Sigmoid colon (tissue), 4 donors: ENCODE results near the gene KRT17.

ENCODE experiments used
- CTCF ChIP-seq, 4 experiments: fragments of 450-650 bp in 3 of 4; fragments of 200-600 bp in 1 of 4; IDR thresholded peaks; one replicate each; pipeline ENCODE4 v1.5.1; 2016 to 2019; ENCODE audit warnings: antibody characterized with exemption in 4 of 4, mild to moderate bottlenecking in 3 of 4, moderate library complexity in 2 of 4
- POLR2AphosphoS5 ChIP-seq, 4 donors: sonication (generic); formaldehyde crosslinking; IDR thresholded peaks; one replicate each; pipeline ENCODE4 v1.6.1; 2017; ENCODE audit warnings: antibody characterized with exemption in 4 of 4

GRCh38 chr17:41575336-41575735 lies 49.0 kb downstream of the KRT17 start:
- TF ChIP-seq POLR2AphosphoS5 (IDR thresholded peaks at IDR 0.05) = no peak
- no peak for TF ChIP-seq CTCF (IDR thresholded peaks at IDR 0.05)
